Brain microvascular endothelial cell (primary cell): ENCODE measurements around the gene PIP4K2A.

Experiments
- DNase-seq: peaks from one replicate; pipeline ENCODE4 v3.0.0-alpha.2; 2020
- H3K27ac ChIP-seq: fragments of 250-450 bp; sonication (Bioruptor Pico); 2 replicates; pipeline ENCODE4 v1.5.1; 2020; ENCODE audit warnings: mild to moderate bottlenecking, moderate library complexity
- H3K27me3 ChIP-seq: fragments of 250-450 bp; sonication (Bioruptor Pico); replicated peaks from 2 replicates; pipeline ENCODE4 v1.5.1; 2020; ENCODE audit warnings: mild to moderate bottlenecking
- H3K36me3 ChIP-seq: fragments of 250-450 bp; sonication (Bioruptor Pico); replicated peaks from 2 replicates; pipeline ENCODE4 v1.5.1; 2020; ENCODE audit warnings: mild to moderate bottlenecking
- H3K4me3 ChIP-seq: 2 replicates; pipeline ENCODE4 v1.5.1; 2011; ENCODE audit warnings: low read depth, mild to moderate bottlenecking, control low read depth, low read length, moderate library complexity
- CTCF ChIP-seq: IDR thresholded peaks from 2 replicates; pipeline ENCODE4 v1.5.1; 2011; ENCODE audit warnings: low read depth, mild to moderate bottlenecking, moderate library complexity, low read length, control low read depth, inconsistent platforms; ENCODE audit errors: missing control alignments
- in situ Hi-C: cut with HindIII; loops from 2 replicates; pipeline ENCODE4 v1.10.0; 2017; ENCODE audit warnings: low sequenced_read_pairs, low pct_ligation_motif_present

Gene PIP4K2A

DNA sequence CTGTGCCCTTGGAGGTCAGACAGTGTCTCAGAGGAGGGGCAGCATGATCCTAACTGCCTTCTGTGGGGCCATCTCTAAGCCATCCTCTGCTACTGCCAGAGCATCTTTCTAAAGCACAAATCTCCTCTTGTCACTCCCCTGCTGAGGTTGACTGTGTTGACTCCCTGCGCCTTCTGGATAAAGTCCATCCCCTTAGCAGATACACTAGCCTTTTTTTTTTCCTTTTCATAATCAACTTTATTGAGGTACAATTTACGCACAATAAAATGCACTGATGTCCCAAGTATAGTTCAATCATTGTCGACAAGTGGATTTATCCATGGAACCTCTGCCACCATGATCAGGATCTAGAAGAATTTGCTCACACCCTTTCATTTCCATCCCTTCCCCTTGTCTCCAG, 219.0 kb downstream of the PIP4K2A start:
- Histone ChIP-seq H3K36me3 (no peaks in the 10 kb centered on the region), H3K27me3 (peaks cover 1% of the 10 kb centered on the region), H3K4me3 (no peak overlapping the region), H3K27ac (no peak overlapping the region)
- no peak for TF ChIP-seq CTCF
- in situ Hi-C loops = no loop called here
- no peak for DNase-seq

- Histone ChIP-seq H3K4me3 (no peak overlapping the region), H3K27ac (no peak overlapping the region), H3K27me3 (peaks cover 1% of the 10 kb centered on the region), H3K36me3 (no peaks in the 10 kb centered on the region)
- TF ChIP-seq CTCF = no peak
- in situ Hi-C loops = no loop called here
- DNase-seq = no peak
Observed at GRCh38 chr10:22494007-22494406, 220.4 kb downstream of the PIP4K2A start.

DNA sequence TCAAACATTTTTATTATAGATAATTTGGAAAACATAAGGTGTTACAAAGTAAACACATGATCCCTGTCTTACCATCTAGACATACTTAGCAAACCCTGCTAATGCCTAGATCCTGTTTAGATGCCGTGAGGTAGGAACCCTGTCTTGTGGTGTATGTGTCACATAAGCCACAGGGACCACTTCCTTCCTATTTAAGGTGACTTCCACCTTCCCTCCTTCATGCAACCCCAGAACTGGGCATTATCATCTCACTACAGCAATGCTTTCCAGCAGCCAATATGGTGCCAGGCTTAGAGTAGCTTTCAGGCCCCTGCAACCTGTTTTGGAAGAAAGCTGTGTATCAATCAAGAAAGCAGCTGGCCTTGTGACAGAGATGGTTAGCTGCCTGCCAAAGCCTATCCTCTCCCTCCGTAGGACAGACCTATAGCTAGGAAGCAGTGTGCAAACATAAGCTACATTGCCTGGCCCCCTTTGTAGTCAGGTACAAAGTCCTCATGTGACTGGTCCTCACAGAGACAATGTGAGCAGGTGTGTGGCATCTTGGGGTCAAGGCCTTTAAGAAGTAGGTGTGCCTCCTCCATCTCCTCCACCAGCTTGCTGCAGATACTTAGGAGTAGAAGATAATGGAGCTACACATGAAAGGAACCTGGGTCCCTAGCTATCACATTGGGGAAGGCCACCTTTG, 222.3 kb downstream of the PIP4K2A start:
- H3K4me3 ChIP-seq = no peak overlapping the region
- in situ Hi-C loops = no loop called here
- no peaks in the 10 kb centered on the region for H3K36me3 ChIP-seq
- no peak overlapping the region for H3K27ac ChIP-seq
- TF ChIP-seq CTCF = no peak
- DNase-seq = no peak
- H3K27me3 ChIP-seq = no peaks in the 10 kb centered on the region

GRCh38 chr10:22491480-22491879, 222.9 kb downstream of the PIP4K2A start:
- no peak for DNase-seq
- H3K27ac ChIP-seq = no peak overlapping the region
- H3K27me3 ChIP-seq = no peaks in the 10 kb centered on the region
- no peak for TF ChIP-seq CTCF
- H3K4me3 ChIP-seq = no peak overlapping the region
- no peaks in the 10 kb centered on the region for H3K36me3 ChIP-seq
- in situ Hi-C loops = no loop called here

GRCh38 chr10:22489975-22490374, 224.4 kb downstream of the PIP4K2A start:
- Histone ChIP-seq H3K36me3 (no peaks in the 10 kb centered on the region), H3K27me3 (no peaks in the 10 kb centered on the region), H3K4me3 (no peak overlapping the region), H3K27ac (no peak overlapping the region)
- in situ Hi-C loops = no loop called here
- no peak for DNase-seq
- no peak for TF ChIP-seq CTCF

DNA sequence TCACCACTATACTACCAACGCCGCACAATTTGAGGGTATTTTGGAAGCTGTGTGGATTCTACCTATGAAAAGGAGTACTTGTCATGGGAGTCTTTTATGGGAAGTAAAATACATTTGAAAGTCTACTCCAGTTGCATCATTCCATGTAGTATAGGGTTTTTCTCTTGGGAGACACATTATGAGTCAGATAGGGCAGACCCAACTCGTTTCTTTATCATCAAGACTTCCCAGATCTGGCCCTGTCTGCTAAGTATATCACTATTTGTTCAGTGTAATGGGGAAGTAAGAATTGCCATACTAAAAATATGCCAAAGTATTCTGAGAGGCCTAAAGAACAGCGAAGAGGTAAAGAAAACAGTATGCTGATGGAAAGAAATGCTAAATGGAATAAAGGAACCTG, 224.9 kb downstream of the PIP4K2A start:
- TF ChIP-seq CTCF = no peak
- no peaks in the 10 kb centered on the region for H3K36me3 ChIP-seq
- H3K4me3 ChIP-seq = no peak overlapping the region
- H3K27me3 ChIP-seq = no peaks in the 10 kb centered on the region
- DNase-seq = no peak
- in situ Hi-C loops = no loop called here
- H3K27ac ChIP-seq = no peak overlapping the region
